Activated naive CD8-positive, alpha-beta T cell treated with anti-CD3 and anti-CD28 coated beads for 36 hours (primary cell): ENCODE data around the gene RHBDF1. TPM values are rescaled to one million over a fixed set of nuclear protein-coding genes. Genes with fewer than 3 reads are reported as not detected.
"Not testable (repeated sequence)": the region's sequence is repeated elsewhere in the genome, so short reads cannot be mapped to it uniquely, and the experiment has no call there.

Source experiments
- DNase-seq: peaks from one replicate; pipeline ENCODE4 v3.0.0; 2021
- H3K27ac Mint-ChIP-seq: one replicate; pipeline ENCODE4 v1.8.0; 2022; ENCODE audit warnings: mild to moderate bottlenecking, moderate library complexity, mixed read lengths
- H3K27me3 Mint-ChIP-seq: one replicate; pipeline ENCODE4 v1.8.0; 2022; ENCODE audit warnings: mild to moderate bottlenecking, mixed read lengths
- H3K36me3 Mint-ChIP-seq: one replicate; pipeline ENCODE4 v1.8.0; 2021; ENCODE audit warnings: mild to moderate bottlenecking, mixed read lengths
- H3K4me1 Mint-ChIP-seq: one replicate; pipeline ENCODE4 v1.8.0; 2021; ENCODE audit warnings: mixed read lengths
- H3K4me3 Mint-ChIP-seq: one replicate; pipeline ENCODE4 v1.8.0; 2022; ENCODE audit warnings: mild to moderate bottlenecking, moderate library complexity, mixed read lengths
- H3K9me3 Mint-ChIP-seq: one replicate; pipeline ENCODE4 v1.8.0; 2022; ENCODE audit warnings: mixed read lengths
- total RNA-seq, 2 experiments: library from RNA; stranded (reverse); gene quantifications; one replicate each; pipeline ENCODE4 v1.2.3, GENCODE V29; 2021

The RHBDF1 gene
- total RNA-seq, 2 experiments from 2014 or later: 0.41 TPM; not detected in 1

- H3K27ac Mint-ChIP-seq: no peak overlapping the region
Observed at GRCh38 chr16:60929-61878, 11.2 kb downstream of the RHBDF1 start.

GRCh38 chr16:60166-60565 lies 12.3 kb downstream of the RHBDF1 start:
- peaks cover 2% of the 10 kb centered on the region for H3K4me1 Mint-ChIP-seq
- peaks cover 5% of the 10 kb centered on the region for H3K36me3 Mint-ChIP-seq
- no peak overlapping the region for H3K4me3 Mint-ChIP-seq
- H3K9me3 Mint-ChIP-seq: no peaks in the 10 kb centered on the region
- no peaks in the 10 kb centered on the region for H3K27me3 Mint-ChIP-seq
- no peak for DNase-seq
- no peak overlapping the region for H3K27ac Mint-ChIP-seq

More at GRCh38 chr16:60929-61878, 11.2 kb downstream of the RHBDF1 start:
- Mint-ChIP-seq H3K36me3 (peaks cover 5% of the 10 kb centered on the region), H3K4me1 (peaks cover 1% of the 10 kb centered on the region), H3K4me3 (no peak overlapping the region), H3K27me3 (no peaks in the 10 kb centered on the region), H3K9me3 (no peaks in the 10 kb centered on the region)
- no peak for DNase-seq

GRCh38 chr16:59440-60059 lies 12.9 kb downstream of the RHBDF1 start:
- peaks cover 5% of the 10 kb centered on the region for H3K36me3 Mint-ChIP-seq
- no peaks in the 10 kb centered on the region for H3K9me3 Mint-ChIP-seq
- H3K27ac Mint-ChIP-seq: no peak overlapping the region
- no peaks in the 10 kb centered on the region for H3K27me3 Mint-ChIP-seq
- no peak for DNase-seq
- peaks cover 2% of the 10 kb centered on the region for H3K4me1 Mint-ChIP-seq
- H3K4me3 Mint-ChIP-seq: no peak overlapping the region

GRCh38 chr16:58491-59439 lies 13.7 kb downstream of the RHBDF1 start:
- Mint-ChIP-seq H3K27ac (peak overlapping the region; percentile 8), H3K36me3 (peaks cover 5% of the 10 kb centered on the region)

GRCh38 chr16:57711-58110 lies 14.7 kb downstream of the RHBDF1 start:
- no peaks in the 10 kb centered on the region for H3K9me3 Mint-ChIP-seq
- H3K27me3 Mint-ChIP-seq: no peaks in the 10 kb centered on the region
- H3K27ac Mint-ChIP-seq: no peak overlapping the region
- H3K4me3 Mint-ChIP-seq: no peak overlapping the region
- H3K36me3 Mint-ChIP-seq: peaks cover 7% of the 10 kb centered on the region
- peaks cover 7% of the 10 kb centered on the region for H3K4me1 Mint-ChIP-seq
- no peak for DNase-seq

More at GRCh38 chr16:58491-59439, 13.7 kb downstream of the RHBDF1 start:
- Mint-ChIP-seq H3K27me3 (no peaks in the 10 kb centered on the region), H3K9me3 (no peaks in the 10 kb centered on the region), H3K4me3 (no peak overlapping the region), H3K4me1 (peaks cover 5% of the 10 kb centered on the region)
- DNase-seq: no peak

- Mint-ChIP-seq H3K4me3 (no peak overlapping the region), H3K27ac (no peak overlapping the region), H3K36me3 (peaks cover 15% of the 10 kb centered on the region), H3K27me3 (no peaks in the 10 kb centered on the region), H3K9me3 (no peaks in the 10 kb centered on the region), H3K4me1 (peaks cover 13% of the 10 kb centered on the region)
- no peak for DNase-seq
Observed at GRCh38 chr16:56231-56927, 16.1 kb downstream of the RHBDF1 start.

GRCh38 chr16:55571-56136 lies 16.8 kb downstream of the RHBDF1 start:
- peak overlapping the region; percentile 92 for H3K4me3 Mint-ChIP-seq
- no peaks in the 10 kb centered on the region for H3K27me3 Mint-ChIP-seq
- no peaks in the 10 kb centered on the region for H3K9me3 Mint-ChIP-seq
- no peak for DNase-seq
- H3K27ac Mint-ChIP-seq: no peak overlapping the region
- H3K36me3 Mint-ChIP-seq: peaks cover 22% of the 10 kb centered on the region
- H3K4me1 Mint-ChIP-seq: peaks cover 20% of the 10 kb centered on the region

GRCh38 chr16:54237-54581 lies 18.2 kb downstream of the RHBDF1 start:
- Mint-ChIP-seq H3K27ac (peak overlapping the region; percentile 86), H3K36me3 (peaks cover 29% of the 10 kb centered on the region), H3K9me3 (no peaks in the 10 kb centered on the region), H3K4me3 (peak overlapping the region; percentile 92), H3K27me3 (no peaks in the 10 kb centered on the region), H3K4me1 (peaks cover 26% of the 10 kb centered on the region)
- no peak for DNase-seq

- DNase-seq: peak; percentile 98
- Mint-ChIP-seq H3K36me3 (peaks cover 32% of the 10 kb centered on the region), H3K4me1 (peaks cover 26% of the 10 kb centered on the region), H3K27ac (peak within 1 kb of the TSS; percentile 94), H3K27me3 (no peaks in the 10 kb centered on the region), H3K9me3 (no peaks in the 10 kb centered on the region), H3K4me3 (peak within 1 kb of the TSS; percentile 92)
Observed at GRCh38 chr16:53346-54236, 18.8 kb downstream of the RHBDF1 start, which contains the start of the genes POLR3K and SNRNP25. Gene POLR3K, minus strand, starts transcription at chr16:53608. Its CDS starts 22 bp downstream, at chr16:53586. Gene SNRNP25, plus strand, starts transcription at chr16:53828. Its CDS starts 189 bp downstream, at chr16:54017.

GRCh38 chr16:50769-51591 lies 21.5 kb downstream of the RHBDF1 start:
- Mint-ChIP-seq H3K4me1 (peaks cover 29% of the 10 kb centered on the region), H3K9me3 (no peaks in the 10 kb centered on the region), H3K4me3 (peak overlapping the region; percentile 92), H3K27me3 (no peaks in the 10 kb centered on the region), H3K27ac (peak overlapping the region; percentile 56), H3K36me3 (peaks cover 41% of the 10 kb centered on the region)
- no peak for DNase-seq

GRCh38 chr16:47234-47633 lies 25.2 kb downstream of the RHBDF1 start:
- DNase-seq: no peak
- peaks cover 61% of the 10 kb centered on the region for H3K36me3 Mint-ChIP-seq
- H3K4me3 Mint-ChIP-seq: no peak overlapping the region
- H3K27ac Mint-ChIP-seq: no peak overlapping the region
- H3K9me3 Mint-ChIP-seq: no peaks in the 10 kb centered on the region
- peaks cover 40% of the 10 kb centered on the region for H3K4me1 Mint-ChIP-seq
- H3K27me3 Mint-ChIP-seq: no peaks in the 10 kb centered on the region

GRCh38 chr16:46510-46909 lies 25.9 kb downstream of the RHBDF1 start:
- H3K36me3 Mint-ChIP-seq: peaks cover 60% of the 10 kb centered on the region
- not testable (repeated sequence) for DNase-seq, H3K9me3 Mint-ChIP-seq, H3K27me3 Mint-ChIP-seq, H3K4me3 Mint-ChIP-seq, H3K27ac Mint-ChIP-seq
- peaks cover 41% of the 10 kb centered on the region for H3K4me1 Mint-ChIP-seq
